RWPE1 (cell line): ENCODE data around the gene SFXN3.

Source experiments
- CTCF ChIA-PET: fragments of 350-600 bp; sonication (Branson Sonifier 250); formaldehyde crosslinking; extraction: SDS; loops from one replicate; lab custom pipeline; 2021; lab: Yijun Ruan, JAX
- POLR2A ChIA-PET: fragments of 400-600 bp; formaldehyde crosslinking; extraction: SDS; loops from one replicate; lab custom pipeline; 2020; ENCODE audit warnings: antibody characterized with exemption; ENCODE audit not compliant: low non-redundant PET; lab: Yijun Ruan, JAX
- DNase-seq: peaks from one replicate; pipeline ENCODE4 v3.0.0; 2012; ENCODE audit warnings: low spot score
- H3K27ac ChIP-seq: fragments of 450-650 bp; 2 replicates; pipeline ENCODE4 v1.5.1; 2017
- CTCF ChIP-seq: fragments of 450-650 bp; conservative IDR thresholded peaks from 2 replicates; pipeline ENCODE4 v1.5.1; 2017; ENCODE audit warnings: low read depth, mild to moderate bottlenecking

The SFXN3 gene

DNA sequence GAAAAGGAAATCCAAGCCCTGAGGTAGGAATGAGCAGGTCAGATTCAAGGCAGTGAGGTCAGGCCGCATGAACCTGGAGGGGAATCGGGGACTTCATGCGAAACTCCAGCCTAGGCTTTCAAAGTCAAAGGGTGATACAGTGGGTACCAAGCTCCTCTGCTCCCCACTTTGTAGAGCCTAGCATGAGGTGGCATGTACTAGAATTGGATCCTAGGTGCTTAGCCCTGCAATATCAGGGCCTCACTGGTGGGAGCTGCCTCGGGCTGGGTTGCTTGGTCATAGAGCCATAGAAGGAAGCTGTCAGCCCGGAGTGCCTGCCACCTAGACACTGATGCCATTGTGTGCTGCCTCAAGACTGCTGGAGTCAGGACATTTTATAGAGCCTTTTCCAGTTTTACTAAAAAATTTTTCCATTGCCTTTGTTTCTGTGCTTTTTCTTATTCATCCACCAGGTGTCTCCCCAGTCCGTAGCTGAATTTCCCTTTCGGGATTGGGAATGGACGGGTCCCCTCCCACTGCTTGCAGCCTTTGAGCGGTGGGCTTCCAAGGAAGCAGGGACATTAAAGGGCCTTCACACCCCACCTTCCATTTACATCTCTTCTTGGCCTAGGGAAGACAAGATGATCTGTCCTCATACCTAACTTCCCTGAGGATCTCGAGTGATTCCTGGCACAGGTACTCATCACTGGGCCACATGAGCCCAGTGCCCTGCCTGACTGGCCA is 36.9 kb upstream of the SFXN3 start:
- peak; percentile 75 for TF ChIP-seq CTCF
- POLR2A ChIA-PET, result no interaction called here
- CTCF ChIA-PET, result interaction anchor here (0.6 to 6.1 kb wide), 12 partner anchors 8 to 914 kb away, joined by 3 to 48 read pairs (median 4); no protein-coding TSS in a partner anchor
- no peak for DNase-seq
- H3K27ac ChIP-seq, result peak overlapping the region; percentile 99

DNA sequence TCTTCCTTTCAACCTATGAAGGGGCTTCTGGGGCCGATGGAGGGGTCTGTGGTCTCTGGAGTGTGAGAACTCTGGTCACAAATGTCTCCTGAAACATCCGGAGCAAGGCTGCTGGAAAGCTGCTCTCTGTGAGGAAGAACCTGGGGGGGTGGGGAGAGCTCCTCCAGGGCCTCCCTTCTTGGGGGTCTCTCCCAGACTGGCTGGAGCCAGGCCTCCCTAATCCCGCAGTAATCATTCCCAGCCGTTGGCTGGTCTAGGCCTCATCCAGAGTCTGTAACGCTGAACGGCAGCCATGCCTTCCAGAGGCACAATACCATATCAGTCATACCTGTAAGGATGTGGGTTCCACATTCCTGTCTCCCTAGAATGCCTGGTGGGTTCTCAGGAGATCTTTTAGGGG is 35.9 kb upstream of the SFXN3 start:
- CTCF ChIA-PET, result interaction anchor here (2.6 to 6.1 kb wide), 3 partner anchors 12 to 20 kb away, joined by 11 to 48 read pairs (median 19); no protein-coding TSS in a partner anchor
- peak overlapping the region; percentile 99 for H3K27ac ChIP-seq
- TF ChIP-seq CTCF, result no peak
- no peak for DNase-seq
- POLR2A ChIA-PET, result no interaction called here

DNA sequence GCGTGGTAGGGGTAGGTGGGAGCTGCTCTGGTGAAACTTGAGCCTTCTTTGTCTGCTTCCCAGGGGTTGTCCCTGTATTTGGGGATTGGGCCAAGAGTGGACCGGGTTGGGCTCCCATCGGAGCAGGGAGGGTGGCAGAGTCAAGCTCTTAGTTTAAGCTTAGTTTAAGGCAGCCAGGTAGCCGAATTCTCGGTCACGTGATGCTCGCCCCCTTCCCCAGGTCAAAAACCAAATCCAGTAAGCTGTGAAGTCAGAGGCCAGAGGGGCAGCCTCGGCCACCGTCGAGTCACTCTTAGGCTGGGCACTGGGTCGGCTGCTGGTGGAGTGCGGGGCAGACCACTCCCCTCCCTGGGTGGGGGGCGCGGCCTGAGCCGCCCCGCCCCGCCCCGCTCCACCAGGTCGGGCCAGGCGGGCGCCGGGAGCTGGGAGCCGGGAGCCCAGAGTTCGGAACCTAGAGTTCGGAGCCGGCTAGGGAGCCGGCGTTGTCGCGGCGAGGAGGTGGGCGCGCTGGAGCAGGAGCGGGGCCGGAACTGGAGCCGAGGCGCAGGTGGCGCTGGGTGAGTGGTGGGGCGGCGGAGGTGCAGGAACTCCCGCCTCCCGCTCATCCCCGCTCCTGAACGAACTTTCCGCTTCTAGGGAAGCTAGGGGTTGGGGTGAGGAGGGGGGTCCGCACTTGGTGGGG is 34.2 kb upstream of the SFXN3 start:
- peak overlapping the region; percentile 99 for H3K27ac ChIP-seq
- no peak for TF ChIP-seq CTCF
- ChIA-PET POLR2A (interaction anchor here (0.5 to 0.6 kb wide), 2 partner anchors 8 to 436 kb away, joined by 3 read pairs; no protein-coding TSS in a partner anchor), CTCF (interaction anchor here (0.6 to 3.6 kb wide), 21 partner anchors 8 to 1732 kb away, joined by 3 to 57 read pairs (median 4); partner anchors contain the start of gene TWNK)
- peak; percentile 64 for DNase-seq

GRCh38 chr10:100997360-100998182 is 33.5 kb upstream of the SFXN3 start:
- CTCF ChIA-PET, result interaction anchor here (0.6 to 3.6 kb wide), 20 partner anchors 9 to 1115 kb away, joined by 3 to 57 read pairs (median 4); partner anchors contain the start of gene TWNK
- DNase-seq, result peak; percentile 89
- TF ChIP-seq CTCF, result peak; percentile 90
- H3K27ac ChIP-seq, result peak overlapping the region; percentile 99
- POLR2A ChIA-PET, result interaction anchor here (0.5 to 1.2 kb wide), 6 partner anchors 8 to 436 kb away, joined by 3 to 7 read pairs (median 3); no protein-coding TSS in a partner anchor

DNA sequence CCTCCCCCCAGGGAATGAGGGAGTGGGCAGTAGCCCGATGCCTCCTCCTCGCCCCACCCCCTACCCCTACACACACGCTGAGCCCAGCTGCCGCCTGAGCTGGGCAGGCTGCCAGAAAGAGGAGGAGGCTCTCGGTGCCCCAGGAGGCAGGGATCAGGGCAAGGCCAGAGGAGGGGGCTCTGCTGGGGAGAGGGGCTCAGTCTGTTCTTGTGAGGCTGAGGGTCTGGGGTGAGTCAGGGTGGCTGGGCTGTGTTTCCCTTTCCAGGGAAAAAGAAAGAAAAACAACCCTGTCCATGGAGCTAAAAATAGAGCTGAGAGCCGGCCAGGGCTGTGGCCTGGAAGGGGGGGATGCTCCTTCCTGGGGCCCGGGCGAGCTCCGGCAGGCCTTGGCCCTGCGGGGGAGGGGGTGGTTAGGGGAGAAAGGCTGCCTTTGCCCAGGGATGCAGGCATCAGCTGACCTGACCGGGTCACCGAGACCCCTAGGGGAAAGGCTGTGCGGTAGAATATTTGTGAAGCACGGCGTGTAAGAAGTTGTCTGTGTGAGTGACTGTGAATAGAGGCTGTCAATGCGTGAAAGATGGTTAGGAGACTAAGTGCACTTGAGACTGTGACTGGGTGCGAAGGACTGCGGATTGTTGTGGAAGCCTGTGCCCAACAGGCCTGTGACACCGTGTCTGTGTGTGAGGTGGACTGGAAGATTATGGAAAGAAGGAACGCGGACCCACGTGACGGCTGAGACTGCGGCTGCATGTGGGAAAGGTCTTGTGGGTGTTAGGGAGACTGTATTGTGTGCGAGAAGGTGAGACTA is 32.6 kb upstream of the SFXN3 start:
- ChIA-PET POLR2A (interaction anchor here (0.5 to 1.2 kb wide), 6 partner anchors 8 to 45 kb away, joined by 3 to 7 read pairs (median 3); no protein-coding TSS in a partner anchor), CTCF (interaction anchor here (0.6 to 3.6 kb wide), 17 partner anchors 10 to 1115 kb away, joined by 3 to 57 read pairs (median 5); partner anchors contain the start of genes PDZD7, SFXN3 and TWNK)
- TF ChIP-seq CTCF, result no peak
- H3K27ac ChIP-seq, result peak overlapping the region; percentile 99
- DNase-seq, result peak; percentile 94
